CD14-positive monocyte (primary cell): ENCODE results near the gene NAIP. TPM values are rescaled to one million over a fixed set of nuclear protein-coding genes. Genes with fewer than 3 reads are reported as not detected.
"Not testable (repeated sequence)": the region's sequence is repeated elsewhere in the genome, so short reads cannot be mapped to it uniquely, and the experiment has no call there.

Experiments
- DNase-seq, 3 donors: peaks; one replicate each; pipeline ENCODE4 v3.0.0-alpha.2; 2011 to 2022
- H2AFZ ChIP-seq: 2 replicates; pipeline ENCODE4 v1.6.0; 2012; ENCODE audit warnings: mild to moderate bottlenecking, low read depth, low read length, inconsistent platforms; ENCODE audit not compliant: insufficient read depth, poor library complexity, severe bottlenecking
- H3K27ac ChIP-seq, 2 donors: 1 replicate in 1 of 2; 2 replicates in 1 of 2; pipeline ENCODE4 v1.5.1; 2012 to 2013; ENCODE audit warnings: low read length in 2 of 2, control low read depth in 1 of 2, inconsistent platforms in 1 of 2, low read depth in 1 of 2, mild to moderate bottlenecking in 1 of 2
- H3K27me3 ChIP-seq, 2 donors: one replicate each; pipeline versions ENCODE4 v1.6.0 to v1.6.1; 2011 to 2013; ENCODE audit warnings: low read length in 2 of 2; ENCODE audit not compliant: control insufficient read depth in 2 of 2, insufficient read depth in 2 of 2
- H3K36me3 ChIP-seq, 2 donors: replicated peaks in 1 of 2; 1 replicate in 1 of 2; 2 replicates in 1 of 2; pipeline versions ENCODE4 v1.5.1 to v1.6.1; 2012 to 2013; ENCODE audit warnings: low read length in 2 of 2, control low read depth in 1 of 2, inconsistent platforms in 1 of 2, mild to moderate bottlenecking in 1 of 2; ENCODE audit not compliant: insufficient read depth in 2 of 2, control insufficient read depth in 1 of 2
- H3K4me1 ChIP-seq, 2 donors: 1 replicate in 1 of 2; 2 replicates in 1 of 2; pipeline versions ENCODE4 v1.5.1 to v1.6.1; 2012 to 2013; ENCODE audit warnings: low read length in 2 of 2, control low read depth in 1 of 2, inconsistent platforms in 1 of 2, mild to moderate bottlenecking in 1 of 2, moderate library complexity in 1 of 2; ENCODE audit not compliant: insufficient read depth in 2 of 2, control insufficient read depth in 1 of 2
- H3K4me2 ChIP-seq: replicated peaks from 2 replicates; pipeline ENCODE3; 2012; ENCODE audit warnings: low read length, moderate library complexity, mild to moderate bottlenecking; ENCODE audit not compliant: poor library complexity, severe bottlenecking; ENCODE audit errors: extremely low read depth
- H3K4me3 ChIP-seq, 3 experiments: fragments of 200-600 bp in 1 of 3; sonication (generic) in 1 of 3; replicated peaks in 1 of 3; 1 replicate in 2 of 3; 2 replicates in 1 of 3; pipeline ENCODE4 v1.5.1; 2011 to 2013; ENCODE audit warnings: low read length in 3 of 3, mild to moderate bottlenecking in 3 of 3, control low read depth in 2 of 3, low read depth in 2 of 3, inconsistent platforms in 1 of 3, moderate library complexity in 1 of 3
- H3K79me2 ChIP-seq: 2 replicates; pipeline ENCODE4 v1.6.0; 2012; ENCODE audit warnings: mild to moderate bottlenecking, control low read depth, inconsistent platforms, low read length, moderate library complexity; ENCODE audit not compliant: insufficient read depth
- H3K9ac ChIP-seq: 2 replicates; pipeline ENCODE4 v1.6.0; 2017; ENCODE audit warnings: low read length, mild to moderate bottlenecking; ENCODE audit not compliant: insufficient read depth, poor library complexity, severe bottlenecking
- H3K9me3 ChIP-seq, 2 donors: replicated peaks in 1 of 2; 1 replicate in 1 of 2; 2 replicates in 1 of 2; pipeline versions ENCODE4 v1.5.1 to v1.6.1; 2012 to 2013; ENCODE audit warnings: low read length in 2 of 2, control low read depth in 1 of 2; ENCODE audit not compliant: control insufficient read depth in 1 of 2, insufficient read depth in 1 of 2
- H4K20me1 ChIP-seq: 2 replicates; pipeline ENCODE4 v1.6.0; 2012; ENCODE audit warnings: mild to moderate bottlenecking, low read length, control low read depth, moderate library complexity; ENCODE audit not compliant: insufficient read depth
- H3K27ac Mint-ChIP-seq, 7 donors: one replicate each; pipeline ENCODE4 v1.8.0; 2020; ENCODE audit warnings: mild to moderate bottlenecking in 7 of 7, mixed read lengths in 7 of 7, moderate library complexity in 6 of 7, inconsistent platforms in 2 of 7
- H3K27me3 Mint-ChIP-seq, 3 donors: one replicate each; pipeline ENCODE4 v1.8.0; 2021 to 2022; ENCODE audit warnings: low read depth in 3 of 3, mild to moderate bottlenecking in 3 of 3, mixed read lengths in 3 of 3, moderate library complexity in 3 of 3, inconsistent platforms in 1 of 3
- H3K36me3 Mint-ChIP-seq, 2 donors: one replicate each; pipeline ENCODE4 v1.8.0; 2020; ENCODE audit warnings: mixed read lengths in 2 of 2, inconsistent platforms in 1 of 2, mild to moderate bottlenecking in 1 of 2
- H3K4me1 Mint-ChIP-seq: one replicate; pipeline ENCODE4 v1.8.0; 2020; ENCODE audit warnings: mild to moderate bottlenecking, mixed read lengths
- H3K4me3 Mint-ChIP-seq, 2 donors: one replicate each; pipeline ENCODE4 v1.8.0; 2020; ENCODE audit warnings: mild to moderate bottlenecking in 2 of 2, mixed read lengths in 2 of 2, moderate library complexity in 1 of 2
- H3K9me3 Mint-ChIP-seq, 7 donors: one replicate each; pipeline ENCODE4 v1.8.0; 2020 to 2022; ENCODE audit warnings: mixed read lengths in 7 of 7, mild to moderate bottlenecking in 6 of 7, moderate library complexity in 6 of 7, inconsistent platforms in 2 of 7
- WGBS: methylation state at CpG from one replicate; pipeline ENCODE4 v1.1.5; 2013; ENCODE audit warnings: missing lambda C conversion rate; ENCODE audit not compliant: insufficient coverage; 5-methylcytosine and 5-hydroxymethylcytosine counted together
- intact Hi-C, 2 donors: fragments of 100-400 bp; cut with micrococcal nuclease; formaldehyde crosslinking; loops; one replicate each; pipeline versions ENCODE4 v1.15.0 to v1.15.1; 2023
- polyA plus RNA-seq, 3 donors: library from polyadenylated mRNA; depleted of rRNA in 1 of 3; unstranded in 2 of 3; stranded (reverse) in 1 of 3; fragments of 300-500 nt in 2 of 3; fragments of >200 nt in 1 of 3; fragmentation: Illumina TruSeq in 2 of 3; gene quantifications; 1 replicate in 2 of 3; 2 replicates in 1 of 3; pipeline ENCODE4 v1.2.3, GENCODE V29; 2012 to 2021

The NAIP gene
- polyA plus RNA-seq, 3 donors: 76.9 to 83.6 (median 77.9) TPM

GRCh38 chr5:70932560-70932959, 92.6 kb downstream of the NAIP start:
- H3K9me3 Mint-ChIP-seq, H4K20me1 ChIP-seq, H3K4me1 ChIP-seq, H3K27me3 ChIP-seq, H3K4me3 ChIP-seq, H3K9me3 ChIP-seq, H3K4me1 Mint-ChIP-seq, DNase-seq, H3K79me2 ChIP-seq, H3K4me2 ChIP-seq, H3K36me3 Mint-ChIP-seq, H3K36me3 ChIP-seq, H3K4me3 Mint-ChIP-seq, intact Hi-C loops, H2AFZ ChIP-seq, H3K27me3 Mint-ChIP-seq, H3K27ac ChIP-seq, H3K27ac Mint-ChIP-seq, H3K9ac ChIP-seq: not testable (repeated sequence)
- no CpG with 5 or more reads among the region's 1 CpG for WGBS

DNA sequence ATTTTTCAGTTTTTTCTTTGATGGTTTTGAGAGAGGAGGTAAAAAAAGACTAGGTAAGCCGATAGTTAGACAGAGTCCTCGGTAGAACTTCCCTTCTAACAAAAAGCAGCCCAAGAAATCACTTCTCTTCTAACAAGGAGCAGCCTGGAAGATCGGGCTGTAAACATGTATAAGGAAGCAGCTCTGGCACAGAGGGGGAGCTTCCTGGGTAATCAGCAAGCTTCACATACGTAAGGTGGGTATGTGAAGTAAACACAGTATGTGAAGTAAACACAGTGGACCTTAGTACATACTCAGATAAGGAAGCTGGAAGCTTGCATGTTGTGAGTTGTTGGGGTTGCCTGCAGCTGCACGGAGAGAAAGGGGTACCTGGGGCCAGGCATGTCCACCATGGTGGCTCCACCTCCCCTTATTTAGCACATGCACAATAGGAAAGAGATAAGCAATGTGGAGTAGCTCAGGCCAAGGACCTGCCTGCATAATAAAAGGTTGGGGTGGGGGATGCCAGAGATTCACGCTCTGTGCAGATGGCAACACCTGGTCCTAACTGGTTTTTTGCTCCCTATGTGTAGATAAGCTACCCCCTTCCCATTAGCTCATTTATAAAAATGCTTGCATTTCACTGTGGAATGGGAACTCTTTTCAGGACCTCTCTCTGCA, 93.3 kb downstream of the NAIP start:
- WGBS: no CpG with 5 or more reads among the region's 6 CpGs
- H4K20me1 ChIP-seq, H3K4me3 ChIP-seq, H3K79me2 ChIP-seq, H3K36me3 Mint-ChIP-seq, H3K36me3 ChIP-seq, H3K9ac ChIP-seq, DNase-seq, H3K27me3 Mint-ChIP-seq, intact Hi-C loops, H3K27ac Mint-ChIP-seq, H3K27me3 ChIP-seq, H3K4me1 Mint-ChIP-seq, H3K4me2 ChIP-seq, H2AFZ ChIP-seq, H3K4me1 ChIP-seq, H3K9me3 ChIP-seq, H3K9me3 Mint-ChIP-seq, H3K27ac ChIP-seq, H3K4me3 Mint-ChIP-seq: not testable (repeated sequence)

GRCh38 chr5:70925211-70925562, 100.0 kb downstream of the NAIP start:
- H3K9me3 ChIP-seq, H3K27me3 Mint-ChIP-seq, H3K27ac ChIP-seq, H3K9me3 Mint-ChIP-seq, H3K4me2 ChIP-seq, H3K4me1 ChIP-seq, DNase-seq, H3K79me2 ChIP-seq, H3K27ac Mint-ChIP-seq, H3K27me3 ChIP-seq, H4K20me1 ChIP-seq, H2AFZ ChIP-seq, H3K4me3 Mint-ChIP-seq, H3K36me3 Mint-ChIP-seq, H3K4me1 Mint-ChIP-seq, H3K4me3 ChIP-seq, H3K9ac ChIP-seq, H3K36me3 ChIP-seq, intact Hi-C loops: not testable (repeated sequence)
- no CpG with 5 or more reads among the region's 16 CpGs for WGBS

Other genes starting within 250 kb of the NAIP start
- 1 to 10 TPM in 2 of 3 donors, under 1 TPM in 1; 0.51 to 1.6 (median 1.2) TPM for gene SERF1A, start 124.7 kb downstream of the NAIP start, polyA plus RNA-seq
- gene SMN1, start 100.3 kb downstream of the NAIP start, polyA plus RNA-seq: 10 to 100 TPM; 11.2 to 16.3 (median 15.6) TPM
- 1 to 10 TPM; 3.7 to 9.7 (median 5.9) TPM for gene GTF2H2, start 42.3 kb upstream of the NAIP start, polyA plus RNA-seq